HT-29 (cell line): Measurements from ENCODE around the gene ZSWIM3. TPM values are rescaled to one million over a fixed set of nuclear protein-coding genes. Genes with fewer than 3 reads are reported as not detected.
"Not testable (repeated sequence)": the region's sequence is repeated elsewhere in the genome, so short reads cannot be mapped to it uniquely, and the experiment has no call there.

ENCODE experiments used
- DNase-seq: peaks from one replicate; pipeline ENCODE4 v3.0.0-alpha.2; 2015; ENCODE audit warnings: low spot score
- total RNA-seq: library from RNA; depleted of rRNA; stranded (reverse); fragments of >200 nt; shearing (Covaris generic); gene quantifications from 2 replicates; pipeline ENCODE4 v1.2.3, GENCODE V29; 2014

Gene ZSWIM3
- total RNA-seq, 1 experiment from 2014 or later, result 2.9 TPM

- peak; percentile 90 for DNase-seq
These were observed 32.9 kb downstream of the ZSWIM3 start for GRCh38 chr20:45890077-45890984.

DNA sequence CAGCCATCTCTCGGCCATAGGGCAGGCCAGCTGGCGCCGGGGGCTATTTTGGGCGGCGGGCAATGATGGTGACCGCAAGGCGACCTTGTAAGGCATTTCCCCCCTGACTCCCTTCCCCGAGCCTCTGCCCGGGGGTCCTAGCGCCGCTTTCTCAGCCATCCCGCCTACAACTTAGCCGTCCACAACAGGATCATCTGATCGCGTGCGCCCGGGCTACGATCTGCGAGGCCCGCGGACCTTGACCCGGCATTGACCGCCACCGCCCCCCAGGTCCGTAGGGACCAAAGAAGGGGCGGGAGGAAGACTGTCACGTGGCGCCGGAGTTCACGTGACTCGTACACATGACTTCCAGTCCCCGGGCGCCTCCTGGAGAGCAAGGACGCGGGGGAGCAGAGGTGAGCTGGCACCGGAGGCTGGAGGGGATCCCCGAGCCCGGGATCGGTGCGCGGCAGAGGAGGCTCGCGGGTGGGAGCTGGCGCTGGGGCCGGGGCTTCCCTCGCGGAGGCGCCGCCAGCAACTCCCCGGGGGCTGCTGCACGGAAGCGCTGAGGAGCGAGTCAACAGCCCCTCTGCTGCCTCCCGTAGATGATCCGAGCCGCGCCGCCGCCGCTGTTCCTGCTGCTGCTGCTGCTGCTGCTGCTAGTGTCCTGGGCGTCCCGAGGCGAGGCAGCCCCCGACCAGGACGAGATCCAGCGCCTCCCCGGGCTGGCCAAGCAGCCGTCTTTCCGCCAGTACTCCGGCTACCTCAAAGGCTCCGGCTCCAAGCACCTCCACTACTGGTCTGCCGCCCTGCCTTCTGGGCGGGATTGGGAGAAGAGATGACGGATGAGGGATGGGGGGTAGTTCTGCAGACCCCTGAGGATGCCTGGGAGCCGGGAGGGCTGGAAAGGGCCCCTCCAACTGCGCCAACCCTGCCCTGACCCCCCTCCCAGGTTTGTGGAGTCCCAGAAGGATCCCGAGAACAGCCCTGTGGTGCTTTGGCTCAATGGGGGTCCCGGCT, 33.9 kb downstream of the ZSWIM3 start, which contains the start of the genes CTSA and NEURL2:
CTSA (plus strand) TSS at position 351 of the 999 bp plus-strand sequence; CDS start at position 585, 234 bp downstream.
NEURL2 (minus strand) TSS at position 224 of the 999 bp plus-strand sequence; CDS start at position 7, 217 bp downstream.
- peak; percentile 96 for DNase-seq

DNA sequence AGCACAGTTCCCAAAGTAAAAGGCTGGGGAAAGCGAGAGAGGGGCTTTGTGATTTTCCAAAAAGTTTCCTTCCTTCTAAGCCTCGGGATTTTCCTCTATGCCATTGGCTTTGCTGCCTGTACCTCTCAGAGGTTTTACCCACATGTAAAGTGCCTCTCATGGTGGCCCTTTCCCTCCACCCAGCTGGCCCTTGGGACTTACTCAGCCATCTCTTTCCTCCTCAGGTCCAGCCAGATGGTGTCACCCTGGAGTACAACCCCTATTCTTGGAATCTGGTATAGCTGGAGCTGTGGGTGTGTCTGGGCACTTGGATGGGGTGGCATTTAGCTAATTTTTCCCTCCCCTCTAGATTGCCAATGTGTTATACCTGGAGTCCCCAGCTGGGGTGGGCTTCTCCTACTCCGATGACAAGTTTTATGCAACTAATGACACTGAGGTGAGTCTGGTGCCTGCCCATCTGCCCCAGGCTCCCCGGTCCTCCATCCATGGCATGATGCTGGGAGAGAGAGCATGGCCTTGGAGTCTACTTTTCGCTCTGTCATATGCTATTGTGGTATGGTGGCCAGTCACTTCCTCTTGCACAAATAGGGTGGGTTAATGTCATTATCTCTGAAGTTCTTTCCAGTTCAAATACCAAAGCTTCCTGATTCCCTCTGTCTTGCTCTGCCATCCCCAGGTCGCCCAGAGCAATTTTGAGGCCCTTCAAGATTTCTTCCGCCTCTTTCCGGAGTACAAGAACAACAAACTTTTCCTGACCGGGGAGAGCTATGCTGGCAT, 34.8 kb downstream of the ZSWIM3 start:
- DNase-seq, result peak; percentile 52

DNA sequence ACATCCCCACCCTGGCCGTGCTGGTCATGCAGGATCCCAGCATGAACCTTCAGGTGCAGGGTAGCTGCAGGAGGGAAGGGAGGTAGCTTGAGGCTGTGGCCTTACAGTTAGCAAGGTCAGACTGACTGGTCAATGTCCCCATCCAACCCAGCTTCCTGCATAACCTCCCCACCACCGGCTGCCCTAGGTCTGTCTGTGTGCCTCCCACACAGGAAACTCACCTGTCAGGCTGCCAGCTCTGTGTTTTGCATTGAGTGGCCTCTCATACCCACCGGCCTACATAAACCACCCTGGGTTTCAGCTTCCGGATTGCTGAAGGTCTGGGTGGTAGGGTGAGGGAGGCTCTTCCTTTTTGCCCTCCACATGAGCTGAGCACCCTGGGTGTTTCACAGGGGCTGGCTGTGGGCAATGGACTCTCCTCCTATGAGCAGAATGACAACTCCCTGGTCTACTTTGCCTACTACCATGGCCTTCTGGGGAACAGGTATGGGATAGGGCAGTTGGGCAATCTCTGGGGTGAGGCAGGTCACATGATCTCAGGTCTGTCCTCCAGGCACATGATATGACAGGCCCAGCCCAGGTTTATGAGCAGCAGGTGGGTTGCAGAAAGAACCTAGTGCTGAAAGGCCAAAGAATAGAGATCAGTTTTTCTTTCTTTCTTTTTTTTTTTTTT, 35.5 kb downstream of the ZSWIM3 start:
- DNase-seq, result no peak

DNA sequence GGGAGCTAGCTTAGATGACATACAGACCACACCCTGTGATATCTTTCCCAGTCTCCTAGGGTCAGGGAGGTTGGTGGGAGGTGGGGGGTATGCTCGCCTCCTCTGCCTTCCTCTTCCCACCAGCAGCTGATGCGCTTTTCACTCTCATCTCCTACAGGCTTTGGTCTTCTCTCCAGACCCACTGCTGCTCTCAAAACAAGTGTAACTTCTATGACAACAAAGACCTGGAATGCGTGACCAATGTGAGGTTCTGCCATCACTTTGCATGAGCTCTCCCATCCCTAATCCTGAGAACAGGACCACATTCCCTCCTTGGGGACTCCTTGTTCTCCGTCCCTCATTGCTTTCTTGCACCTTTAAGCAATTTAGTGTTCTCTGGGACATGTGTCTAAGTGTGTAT, 36.4 kb downstream of the ZSWIM3 start:
- no peak for DNase-seq

DNA sequence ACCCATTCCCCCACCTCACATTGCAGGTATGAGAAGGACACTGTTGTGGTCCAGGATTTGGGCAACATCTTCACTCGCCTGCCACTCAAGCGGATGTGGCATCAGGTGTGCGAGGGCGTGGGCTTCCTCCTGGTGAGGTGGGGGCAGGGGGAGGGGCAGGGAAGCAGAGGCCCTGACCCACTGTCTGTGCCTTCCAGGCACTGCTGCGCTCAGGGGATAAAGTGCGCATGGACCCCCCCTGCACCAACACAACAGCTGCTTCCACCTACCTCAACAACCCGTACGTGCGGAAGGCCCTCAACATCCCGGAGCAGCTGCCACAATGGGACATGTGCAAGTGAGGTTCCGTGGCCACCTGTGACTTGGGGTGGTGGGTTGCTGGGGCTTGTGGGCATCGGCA, 37.4 kb downstream of the ZSWIM3 start:
- DNase-seq, result no peak

DNA sequence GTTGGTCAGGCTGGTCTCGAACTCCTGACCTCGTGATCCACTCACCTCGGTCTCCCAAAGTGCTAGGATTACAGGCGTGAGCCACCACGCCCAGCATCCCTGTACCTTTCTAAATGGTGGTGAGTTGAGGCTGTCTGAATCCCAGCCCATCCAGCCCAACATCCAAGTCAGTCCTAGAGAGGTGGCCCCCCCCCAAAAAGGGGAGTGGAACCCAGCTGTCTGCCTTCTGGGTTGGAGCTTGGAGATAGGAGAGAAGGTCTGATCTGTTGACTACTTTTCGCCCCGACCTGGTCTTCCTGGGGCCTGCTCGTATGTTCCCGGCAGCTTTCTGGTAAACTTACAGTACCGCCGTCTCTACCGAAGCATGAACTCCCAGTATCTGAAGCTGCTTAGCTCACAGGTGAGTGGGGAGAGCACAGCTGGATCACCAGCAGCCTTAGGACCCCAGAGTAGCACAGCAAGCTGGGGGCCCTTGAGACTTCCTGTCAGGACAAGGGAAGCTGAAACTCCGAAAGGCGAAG, 39.3 kb downstream of the ZSWIM3 start:
- DNase-seq, result no peak

- DNase-seq, result no peak
These were observed 39.9 kb downstream of the ZSWIM3 start for GRCh38 chr20:45897289-45897688.

DNA sequence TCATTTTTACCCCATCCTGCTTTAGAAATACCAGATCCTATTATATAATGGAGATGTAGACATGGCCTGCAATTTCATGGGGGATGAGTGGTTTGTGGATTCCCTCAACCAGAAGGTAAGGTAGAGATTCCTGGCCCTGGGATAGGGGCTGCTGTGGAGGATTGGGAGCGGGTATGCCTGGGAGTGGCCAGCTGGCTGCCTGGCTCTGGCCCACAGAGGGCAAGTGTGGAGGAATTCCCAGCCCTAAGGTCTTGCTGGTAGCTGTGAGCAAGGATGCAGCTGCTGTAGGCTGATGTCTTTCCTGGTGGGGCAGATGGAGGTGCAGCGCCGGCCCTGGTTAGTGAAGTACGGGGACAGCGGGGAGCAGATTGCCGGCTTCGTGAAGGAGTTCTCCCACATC, 40.3 kb downstream of the ZSWIM3 start:
- no peak for DNase-seq

- DNase-seq, result no peak
These were observed 40.9 kb downstream of the ZSWIM3 start for GRCh38 chr20:45898285-45898684.

GRCh38 chr20:45899046-45899835, 41.8 kb downstream of the ZSWIM3 start:
- DNase-seq, result no peak

- not testable (repeated sequence) for DNase-seq
These were observed 43.9 kb downstream of the ZSWIM3 start for GRCh38 chr20:45901332-45901731.

GRCh38 chr20:45902199-45902701, 44.8 kb downstream of the ZSWIM3 start:
- no peak for DNase-seq

DNA sequence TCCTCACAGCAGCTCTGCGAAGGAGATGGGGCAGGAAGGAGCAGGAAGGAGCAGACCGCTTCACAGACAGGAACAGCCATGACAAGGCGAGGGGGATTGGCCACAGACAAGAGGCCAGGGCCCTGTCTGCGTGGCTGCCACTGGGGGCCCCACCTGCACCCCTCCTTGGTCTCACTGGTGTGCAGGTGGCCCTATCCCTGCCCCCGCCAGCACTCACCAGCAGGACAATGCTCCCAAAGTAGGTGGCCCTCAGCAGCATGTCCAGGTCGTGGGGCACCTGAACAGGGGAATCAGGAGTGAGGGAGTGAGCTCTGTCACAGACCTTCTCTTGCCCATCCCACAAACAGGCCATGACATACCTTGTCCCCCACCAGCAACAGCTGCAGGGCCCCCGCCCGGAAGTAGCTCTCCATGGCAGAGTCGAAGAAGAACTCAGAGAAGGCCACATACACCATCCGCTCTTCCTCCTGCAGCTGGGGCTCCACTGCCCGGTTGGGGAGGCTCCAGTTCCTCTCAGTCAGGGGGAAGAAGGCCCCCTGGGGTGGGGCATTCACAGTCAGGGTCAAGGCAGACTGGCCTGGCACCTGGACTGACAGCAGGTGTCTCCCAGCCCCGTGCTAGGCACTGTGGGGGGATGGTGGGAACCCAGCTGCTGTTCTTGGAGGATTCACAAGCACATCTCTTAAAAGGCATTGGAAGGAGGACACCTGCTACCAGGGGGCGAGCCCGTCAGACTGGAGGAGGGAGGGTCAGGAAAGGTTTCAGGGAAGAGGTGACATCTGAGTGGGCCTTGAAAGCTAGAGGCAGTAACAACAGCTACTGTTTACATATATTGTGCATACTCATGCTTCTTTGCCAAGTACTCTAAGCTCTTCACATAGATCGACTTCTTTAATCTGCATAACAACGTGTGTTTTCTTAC, 47.4 kb downstream of the ZSWIM3 start:
- no peak for DNase-seq

GRCh38 chr20:45905505-45906079, 48.2 kb downstream of the ZSWIM3 start:
- no peak for DNase-seq

DNA sequence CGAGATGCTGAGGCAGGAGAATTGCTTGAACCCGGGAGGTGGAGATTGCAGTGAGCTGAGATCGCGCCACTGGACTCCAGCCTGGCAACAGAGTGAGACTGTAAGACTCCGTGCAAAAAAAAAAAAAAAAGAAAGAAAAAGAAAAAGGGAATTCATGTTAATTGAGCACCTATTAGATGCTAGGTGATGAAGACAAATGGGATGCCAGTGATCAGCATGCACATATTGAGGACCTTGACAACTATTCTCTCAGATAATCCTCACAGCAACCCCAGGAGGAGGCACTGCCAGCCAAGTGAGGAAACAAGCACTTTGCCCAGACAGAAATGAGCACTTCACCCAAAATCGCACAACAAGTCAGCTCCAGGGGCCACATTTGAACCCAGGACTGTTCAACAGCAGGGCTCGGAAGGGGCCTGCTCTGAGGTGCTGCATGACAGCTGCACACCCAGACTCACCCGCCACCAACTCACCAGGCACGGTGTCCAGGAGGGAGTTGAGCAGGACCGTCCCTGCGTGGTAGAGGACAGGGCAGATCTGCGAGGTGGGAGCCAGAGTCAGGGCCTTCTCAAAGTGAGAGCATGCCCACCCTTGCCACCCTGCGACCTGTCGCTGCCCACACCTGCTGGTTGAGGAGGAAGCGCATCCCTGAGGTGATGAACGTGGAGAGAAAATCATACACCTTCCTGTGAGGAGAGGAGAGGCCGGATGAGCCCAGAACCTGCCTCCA, 50.0 kb downstream of the ZSWIM3 start:
- DNase-seq, result no peak

DNA sequence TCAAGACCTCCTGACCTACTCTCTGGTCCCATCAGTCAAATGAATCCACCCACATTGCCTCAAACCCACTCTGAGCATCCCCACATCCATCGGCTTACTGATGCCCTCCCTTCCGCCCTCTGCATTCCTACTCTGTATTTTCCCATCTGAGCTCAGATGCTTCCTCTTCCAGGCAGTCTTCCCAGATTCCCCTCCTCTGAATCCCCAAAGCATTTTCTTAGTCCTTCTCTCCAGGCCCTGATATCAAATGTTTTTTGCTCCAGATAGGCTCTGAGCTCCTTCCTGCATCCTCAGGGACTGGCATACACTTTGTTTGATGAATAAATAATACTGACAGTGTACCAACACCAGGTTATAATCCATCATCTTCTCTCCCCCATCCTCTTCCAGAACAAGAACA, 50.7 kb downstream of the ZSWIM3 start:
- DNase-seq, result no peak
